ENCODE results near the gene ARF1.

GRCh38 chr1:228107636-228108035 lies 25.1 kb downstream of the ARF1 start:
- TF ChIP-seq CTCF (conservative IDR thresholded peaks at IDR 0.05; ENCODE audit: low read depth, low read length) (no peak), EZH2 (IDR thresholded peaks at IDR 0.05; ENCODE audit: borderline replicate concordance, low read depth, low read length, poor library complexity, severe bottlenecking) (no peak)
